K562 (cell line): ENCODE measurements around the gene NQO2. TPM values are rescaled to one million over a fixed set of nuclear protein-coding genes. Genes with fewer than 3 reads are reported as not detected.
A peak's percentile ranks its signal among the peaks of the same experiment; 100 is the strongest.

Experiments
- ASH1L ChIP-seq: fragments of 450-650 bp; IDR thresholded peaks from 2 replicates; pipeline ENCODE4 v1.6.1; 2018; ENCODE audit warnings: borderline replicate concordance, mild to moderate bottlenecking, low read depth; ENCODE audit not compliant: partially characterized antibody
- BMI1 ChIP-seq: fragments of 150-350 bp; IDR thresholded peaks from 2 replicates; pipeline ENCODE4 v1.6.1; 2014; ENCODE audit warnings: low read length
- CBX5 ChIP-seq: IDR thresholded peaks from 2 replicates; pipeline ENCODE4 v1.6.1; 2014; ENCODE audit warnings: low read depth, borderline replicate concordance
- ETV6 ChIP-seq, 3 experiments: fragments of 150-350 bp in 1 of 3; sonication (generic) in 1 of 3; formaldehyde crosslinking in 1 of 3; IDR thresholded peaks; 2 replicates each; pipeline versions ENCODE4 v1.6.1 to v1.8.0; 2014 to 2022; ENCODE audit warnings: borderline replicate concordance in 2 of 3, low read depth in 2 of 3, antibody characterized with exemption in 1 of 3, low read length in 1 of 3, mild to moderate bottlenecking in 1 of 3, missing genetic modification reagents in 1 of 3
- FIP1L1 ChIP-seq: fragments of 200-400 bp; formaldehyde crosslinking; IDR thresholded peaks from 2 replicates; pipeline ENCODE4 v1.6.1; 2018; ENCODE audit warnings: mild to moderate bottlenecking, low read depth, low read length; ENCODE audit not compliant: poor library complexity, severe bottlenecking
- GTF2E2 ChIP-seq: fragments of 200-800 bp; sonication (Bioruptor generic); IDR thresholded peaks from 2 replicates; pipeline ENCODE4 v1.6.1; 2016; ENCODE audit warnings: missing genetic modification characterization, missing compliant biosample characterization
- KLF6 ChIP-seq: fragments of 250-450 bp; sonication (Bioruptor Pico); IDR thresholded peaks from 2 replicates; pipeline ENCODE4 v1.4.0; 2020; ENCODE audit warnings: mild to moderate bottlenecking, moderate library complexity, borderline replicate concordance
- MECOM ChIP-seq: fragments of 250-450 bp; sonication (Bioruptor Pico); IDR thresholded peaks from 2 replicates; pipeline ENCODE4 v1.8.0; 2022; ENCODE audit warnings: inconsistent platforms
- NFIC ChIP-seq: fragments of 450-650 bp; IDR thresholded peaks from 2 replicates; pipeline ENCODE4 v1.6.1; 2017; ENCODE audit warnings: mild to moderate bottlenecking, inconsistent platforms
- SRF ChIP-seq, 2 experiments: fragments of 250-450, 450-650 bp in 1 of 2; sonication (Bioruptor Pico) in 1 of 2; sonication (generic) in 1 of 2; formaldehyde crosslinking; IDR thresholded peaks; 2 replicates each; pipeline versions ENCODE4 v1.5.0 to v1.5.1; 2020 to 2022; ENCODE audit warnings: mild to moderate bottlenecking in 1 of 2, missing genetic modification reagents in 1 of 2
- SRSF3 ChIP-seq: fragments of 200-400 bp; formaldehyde crosslinking; IDR thresholded peaks from 2 replicates; pipeline ENCODE4 v1.6.1; 2016; ENCODE audit warnings: mild to moderate bottlenecking, low read length, moderate library complexity; ENCODE audit not compliant: insufficient read depth
- U2AF2 ChIP-seq: fragments of 200-400 bp; formaldehyde crosslinking; optimal IDR thresholded peaks from 2 replicates; pipeline ENCODE3; 2017; ENCODE audit warnings: low read depth, mild to moderate bottlenecking, low read length
- ZNF217 ChIP-seq: sonication (generic); formaldehyde crosslinking; IDR thresholded peaks from 2 replicates; pipeline ENCODE4 v1.8.0; 2022; ENCODE audit warnings: mild to moderate bottlenecking, missing genetic modification reagents
- polyA plus RNA-seq, 8 experiments: library from polyadenylated mRNA; depleted of rRNA in 4 of 8; stranded (reverse) in 5 of 8; unstranded in 3 of 8; fragments of >200 nt; fragmentation: Nextera tagmentation in 2 of 8; fragmentation: Illumina TruSeq in 1 of 8; extraction: Ambion mirVana in 2 of 8; extraction: Trizol in 1 of 8; gene quantifications; 2 replicates each; pipeline versions ENCODE4 v1.2.1 to v1.2.3, GENCODE V29; 2011 to 2014; ENCODE audit warnings: inconsistent platforms in 1 of 8, missing spikeins in 1 of 8
- total RNA-seq, 7 experiments: library from RNA; depleted of rRNA in 6 of 7; stranded (reverse); fragments of >200 nt in 6 of 7; fragmentation: Illumina TruSeq in 2 of 7; extraction: Trizol in 2 of 7; gene quantifications; 2 replicates each; pipeline versions ENCODE4 v1.2.1 to v1.2.3, GENCODE V29; 2011 to 2021; ENCODE audit warnings: low replicate concordance in 1 of 7
- TF ChIP-seq, protein P1 (sequence below), 2 experiments: fragments of 450-650 bp; IDR thresholded peaks; 2 replicates each; pipeline ENCODE4 v1.6.1; 2018; ENCODE audit warnings: mild to moderate bottlenecking in 2 of 2, low read depth in 1 of 2; ENCODE audit not compliant: partially characterized antibody in 2 of 2
- TF ChIP-seq, protein P2 (sequence below): sonication (generic); formaldehyde crosslinking; IDR thresholded peaks from 2 replicates; pipeline ENCODE4 v1.8.0; 2023; ENCODE audit warnings: mild to moderate bottlenecking, missing genetic modification reagents
- TF ChIP-seq, protein P3 (sequence below): fragments of 250-450 bp; sonication (Bioruptor Pico); IDR thresholded peaks from 2 replicates; pipeline ENCODE4 v1.8.0; 2022; ENCODE audit warnings: moderate library complexity, mild to moderate bottlenecking, inconsistent platforms

Gene NQO2
- total and polyA plus RNA-seq, 9 of the 15 experiments (the other 6 are each of a cell fraction or from before 2014, with no cell fraction given) = 54.6 to 214 (median 116) TPM

DNA sequence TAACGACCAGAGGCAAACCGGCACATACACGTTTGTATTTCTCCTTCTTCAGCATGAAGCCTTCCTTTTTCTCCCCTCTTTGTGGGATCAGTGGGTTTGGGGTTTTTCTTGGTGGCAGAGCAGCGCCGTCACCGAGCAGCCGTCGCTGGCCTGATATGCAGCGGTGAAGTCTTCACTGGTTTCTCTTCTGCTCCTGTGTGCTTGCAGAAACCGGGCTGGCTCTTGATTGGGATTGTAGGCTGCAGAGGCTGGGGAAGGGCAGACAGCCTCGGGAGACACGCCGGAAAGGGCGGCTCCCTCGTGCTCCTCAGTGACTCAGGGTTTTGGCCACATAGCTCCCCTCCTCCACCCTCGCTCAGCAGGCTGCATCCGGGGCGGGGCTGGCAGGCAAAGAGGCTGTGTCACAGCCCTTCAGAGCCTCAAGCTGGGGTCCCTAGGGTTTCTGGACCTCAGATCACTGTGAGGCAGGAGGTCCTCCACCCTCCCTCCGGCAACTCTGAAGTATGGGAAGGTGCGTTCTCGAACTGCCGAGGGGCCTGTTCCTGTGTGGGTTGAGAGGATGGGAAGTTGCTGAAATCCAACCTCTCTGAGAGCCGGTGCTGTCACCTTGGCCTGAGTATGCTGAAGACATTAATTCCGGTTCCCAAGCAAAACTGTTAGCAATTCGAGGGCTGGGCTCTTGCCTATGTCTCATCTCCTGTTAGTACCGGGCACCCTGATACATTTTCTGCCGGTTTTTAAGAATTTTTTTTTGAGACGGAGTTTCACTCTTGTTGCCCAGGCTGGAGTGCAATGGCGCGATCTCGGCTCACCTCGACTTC lies 24.2 kb downstream of the NQO2 start (continued):
- TF ChIP-seq, protein P1, sequence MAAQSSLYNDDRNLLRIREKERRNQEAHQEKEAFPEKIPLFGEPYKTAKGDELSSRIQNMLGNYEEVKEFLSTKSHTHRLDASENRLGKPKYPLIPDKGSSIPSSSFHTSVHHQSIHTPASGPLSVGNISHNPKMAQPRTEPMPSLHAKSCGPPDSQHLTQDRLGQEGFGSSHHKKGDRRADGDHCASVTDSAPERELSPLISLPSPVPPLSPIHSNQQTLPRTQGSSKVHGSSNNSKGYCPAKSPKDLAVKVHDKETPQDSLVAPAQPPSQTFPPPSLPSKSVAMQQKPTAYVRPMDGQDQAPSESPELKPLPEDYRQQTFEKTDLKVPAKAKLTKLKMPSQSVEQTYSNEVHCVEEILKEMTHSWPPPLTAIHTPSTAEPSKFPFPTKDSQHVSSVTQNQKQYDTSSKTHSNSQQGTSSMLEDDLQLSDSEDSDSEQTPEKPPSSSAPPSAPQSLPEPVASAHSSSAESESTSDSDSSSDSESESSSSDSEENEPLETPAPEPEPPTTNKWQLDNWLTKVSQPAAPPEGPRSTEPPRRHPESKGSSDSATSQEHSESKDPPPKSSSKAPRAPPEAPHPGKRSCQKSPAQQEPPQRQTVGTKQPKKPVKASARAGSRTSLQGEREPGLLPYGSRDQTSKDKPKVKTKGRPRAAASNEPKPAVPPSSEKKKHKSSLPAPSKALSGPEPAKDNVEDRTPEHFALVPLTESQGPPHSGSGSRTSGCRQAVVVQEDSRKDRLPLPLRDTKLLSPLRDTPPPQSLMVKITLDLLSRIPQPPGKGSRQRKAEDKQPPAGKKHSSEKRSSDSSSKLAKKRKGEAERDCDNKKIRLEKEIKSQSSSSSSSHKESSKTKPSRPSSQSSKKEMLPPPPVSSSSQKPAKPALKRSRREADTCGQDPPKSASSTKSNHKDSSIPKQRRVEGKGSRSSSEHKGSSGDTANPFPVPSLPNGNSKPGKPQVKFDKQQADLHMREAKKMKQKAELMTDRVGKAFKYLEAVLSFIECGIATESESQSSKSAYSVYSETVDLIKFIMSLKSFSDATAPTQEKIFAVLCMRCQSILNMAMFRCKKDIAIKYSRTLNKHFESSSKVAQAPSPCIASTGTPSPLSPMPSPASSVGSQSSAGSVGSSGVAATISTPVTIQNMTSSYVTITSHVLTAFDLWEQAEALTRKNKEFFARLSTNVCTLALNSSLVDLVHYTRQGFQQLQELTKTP (IDR thresholded peaks at IDR 0.05; ENCODE audit: low read depth in 1 of 2, partially characterized antibody in 2 of 2) = peak; percentile 76 to 86
- TF ChIP-seq KLF6 (peak; percentile 87; the same call in 1 of the 2 replicates), BMI1 (no peak), SRF (CRISPR knock-in tag; IDR thresholded peaks at IDR 0.05) (peak in 1 of 2 experiments; percentile 86; a peak in 2 of 4 replicates), ZNF217 (CRISPR knock-in tag) (no peak), ASH1L (no peak), MECOM (no peak), CBX5 (no peak; the same call in 1 of the 2 replicates), ETV6 (IDR thresholded peaks at IDR 0.05; ENCODE audit: borderline replicate concordance in 1 of 2, low read depth in 2 of 2, low read length in 1 of 2) (peak in 1 of 2 experiments; percentile 67; a peak in 1 of 4 replicates), ETV6 (CRISPR knock-in tag; IDR thresholded peaks at IDR 0.05; ENCODE audit: borderline replicate concordance) (peak; percentile 75; the same call in 1 of the 2 replicates), FIP1L1 (no peak), GTF2E2 (tag) (peak; percentile 75; the same call in 1 of the 2 replicates), U2AF2 (no peak), SRSF3 (no peak), NFIC (peak; percentile 60; the same call in 1 of the 2 replicates)
- TF ChIP-seq, protein P2, sequence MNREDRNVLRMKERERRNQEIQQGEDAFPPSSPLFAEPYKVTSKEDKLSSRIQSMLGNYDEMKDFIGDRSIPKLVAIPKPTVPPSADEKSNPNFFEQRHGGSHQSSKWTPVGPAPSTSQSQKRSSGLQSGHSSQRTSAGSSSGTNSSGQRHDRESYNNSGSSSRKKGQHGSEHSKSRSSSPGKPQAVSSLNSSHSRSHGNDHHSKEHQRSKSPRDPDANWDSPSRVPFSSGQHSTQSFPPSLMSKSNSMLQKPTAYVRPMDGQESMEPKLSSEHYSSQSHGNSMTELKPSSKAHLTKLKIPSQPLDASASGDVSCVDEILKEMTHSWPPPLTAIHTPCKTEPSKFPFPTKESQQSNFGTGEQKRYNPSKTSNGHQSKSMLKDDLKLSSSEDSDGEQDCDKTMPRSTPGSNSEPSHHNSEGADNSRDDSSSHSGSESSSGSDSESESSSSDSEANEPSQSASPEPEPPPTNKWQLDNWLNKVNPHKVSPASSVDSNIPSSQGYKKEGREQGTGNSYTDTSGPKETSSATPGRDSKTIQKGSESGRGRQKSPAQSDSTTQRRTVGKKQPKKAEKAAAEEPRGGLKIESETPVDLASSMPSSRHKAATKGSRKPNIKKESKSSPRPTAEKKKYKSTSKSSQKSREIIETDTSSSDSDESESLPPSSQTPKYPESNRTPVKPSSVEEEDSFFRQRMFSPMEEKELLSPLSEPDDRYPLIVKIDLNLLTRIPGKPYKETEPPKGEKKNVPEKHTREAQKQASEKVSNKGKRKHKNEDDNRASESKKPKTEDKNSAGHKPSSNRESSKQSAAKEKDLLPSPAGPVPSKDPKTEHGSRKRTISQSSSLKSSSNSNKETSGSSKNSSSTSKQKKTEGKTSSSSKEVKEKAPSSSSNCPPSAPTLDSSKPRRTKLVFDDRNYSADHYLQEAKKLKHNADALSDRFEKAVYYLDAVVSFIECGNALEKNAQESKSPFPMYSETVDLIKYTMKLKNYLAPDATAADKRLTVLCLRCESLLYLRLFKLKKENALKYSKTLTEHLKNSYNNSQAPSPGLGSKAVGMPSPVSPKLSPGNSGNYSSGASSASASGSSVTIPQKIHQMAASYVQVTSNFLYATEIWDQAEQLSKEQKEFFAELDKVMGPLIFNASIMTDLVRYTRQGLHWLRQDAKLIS (CRISPR knock-in tag) = peak; percentile 92
- TF ChIP-seq, protein P3, sequence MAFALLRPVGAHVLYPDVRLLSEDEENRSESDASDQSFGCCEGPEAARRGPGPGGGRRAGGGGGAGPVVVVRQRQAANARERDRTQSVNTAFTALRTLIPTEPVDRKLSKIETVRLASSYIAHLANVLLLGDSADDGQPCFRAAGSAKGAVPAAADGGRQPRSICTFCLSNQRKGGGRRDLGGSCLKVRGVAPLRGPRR (CRISPR knock-in tag) = peak; percentile 77; the same call in 1 of the 2 replicates
